Endothelial cell of umbilical vein (primary cell): Measurements from ENCODE around the gene LIMCH1. TPM values are rescaled to one million over a fixed set of nuclear protein-coding genes. Genes with fewer than 3 reads are reported as not detected.

Source experiments
- BruUV-seq: library from RNA; stranded (reverse); fragments of 400-500 nt; replicated peaks from 2 replicates; lab custom pipeline; 2021; lab: Mats Ljungman, UMichigan
- CTCF ChIA-PET: fragments of 300-600, 350-600 bp; sonication (Branson Sonifier 250); formaldehyde crosslinking; loops from one replicate; lab custom pipeline; 2021; ENCODE audit warnings: antibody characterized with exemption, inconsistent platforms; lab: Charles Lee
- POLR2A ChIA-PET: fragments of 300-600, 350-600 bp; sonication (Branson Sonifier 250); formaldehyde crosslinking; loops from one replicate; lab custom pipeline; 2021; ENCODE audit warnings: antibody characterized with exemption, inconsistent platforms; lab: Charles Lee
- DNase-seq: peaks from one replicate; pipeline ENCODE4 v3.0.0-alpha.2; 2011; ENCODE audit warnings: low read depth, low spot score
- FAIRE-seq: peaks from 2 replicates; lab custom pipeline; 2011; peaks lifted over from hg19 to GRCh38; lab: Jason Lieb, UNC
- H2AFZ ChIP-seq: 2 replicates; pipeline ENCODE4 v1.6.0; 2012; ENCODE audit warnings: low read depth, low read length, control low read depth, inconsistent platforms
- H3K27ac ChIP-seq: 2 replicates; pipeline ENCODE4 v1.5.1; 2011; ENCODE audit warnings: low read depth, mild to moderate bottlenecking, control low read depth, low read length, moderate library complexity; ENCODE audit not compliant: insufficient read depth
- H3K27me3 ChIP-seq, 2 experiments: 2 replicates each; pipeline versions ENCODE4 v1.6.0 to v1.6.1; 2011; ENCODE audit warnings: low read length in 2 of 2, mixed read lengths in 1 of 2; ENCODE audit not compliant: control insufficient read depth in 2 of 2, insufficient read depth in 2 of 2
- H3K36me3 ChIP-seq, 2 experiments: 2 replicates in 1 of 2; 3 replicates in 1 of 2; pipeline ENCODE4 v1.5.1; 2011; ENCODE audit warnings: low read length in 2 of 2, mild to moderate bottlenecking in 1 of 2, moderate library complexity in 1 of 2; ENCODE audit not compliant: control insufficient read depth in 2 of 2, insufficient read depth in 2 of 2; ENCODE audit errors: extremely low read depth in 1 of 2
- H3K4me1 ChIP-seq: 3 replicates; pipeline ENCODE4 v1.5.1; 2011; ENCODE audit warnings: mild to moderate bottlenecking, low read length; ENCODE audit not compliant: control insufficient read depth, insufficient read depth; ENCODE audit errors: extremely low read depth
- H3K4me2 ChIP-seq: 2 replicates; pipeline ENCODE4 v1.6.1; 2011; ENCODE audit warnings: low read length, control low read depth, mixed read lengths; ENCODE audit not compliant: insufficient read depth
- H3K4me3 ChIP-seq, 3 experiments: fragments of 200-600 bp in 1 of 3; sonication (generic), shearing (Covaris generic) in 1 of 3; replicated peaks in 1 of 3; 2 replicates each; pipeline ENCODE4 v1.5.1; 2011 to 2016; ENCODE audit warnings: control low read depth in 3 of 3, low read length in 3 of 3, mild to moderate bottlenecking in 2 of 3, inconsistent platforms in 1 of 3, low read depth in 1 of 3, moderate library complexity in 1 of 3; ENCODE audit not compliant: insufficient read depth in 1 of 3
- H3K79me2 ChIP-seq: 2 replicates; pipeline ENCODE4 v1.6.0; 2012; ENCODE audit warnings: low read length, inconsistent platforms; ENCODE audit not compliant: control insufficient read depth, insufficient read depth
- H3K9ac ChIP-seq: replicated peaks from 2 replicates; pipeline ENCODE3; 2011; ENCODE audit warnings: low read length, control low read depth; ENCODE audit not compliant: insufficient read depth; ENCODE audit errors: extremely low read depth
- H3K9me1 ChIP-seq: replicated peaks from 3 replicates; pipeline ENCODE4 v1.6.0; 2011; ENCODE audit warnings: mild to moderate bottlenecking, low read length; ENCODE audit not compliant: control insufficient read depth, insufficient read depth; ENCODE audit errors: extremely low read depth
- H3K9me3 ChIP-seq: replicated peaks from 2 replicates; pipeline ENCODE4 v1.5.1; 2012; ENCODE audit warnings: low read length, inconsistent platforms; ENCODE audit not compliant: control insufficient read depth, insufficient read depth
- H4K20me1 ChIP-seq: replicated peaks from 2 replicates; pipeline ENCODE3; 2011; ENCODE audit warnings: mild to moderate bottlenecking, low read length; ENCODE audit not compliant: control insufficient read depth, insufficient read depth; ENCODE audit errors: extremely low read depth
- CTCF ChIP-seq, 2 donors: IDR thresholded peaks; 1 replicate in 1 of 2; 2 replicates in 1 of 2; pipeline ENCODE4 v1.5.1; 2011; ENCODE audit warnings: low read length in 2 of 2, mild to moderate bottlenecking in 2 of 2, moderate library complexity in 2 of 2, control low read depth in 1 of 2, inconsistent platforms in 1 of 2, low read depth in 1 of 2; ENCODE audit not compliant: insufficient read depth in 1 of 2; ENCODE audit errors: extremely low read depth in 1 of 2
- EZH2 ChIP-seq: IDR thresholded peaks from 2 replicates; pipeline ENCODE4 v1.6.1; 2012; ENCODE audit warnings: borderline replicate concordance, low read depth, mild to moderate bottlenecking, moderate library complexity, low read length, inconsistent platforms; ENCODE audit not compliant: severe bottlenecking
- FOS ChIP-seq: IDR thresholded peaks from 2 replicates; pipeline ENCODE4 v1.6.1; 2011; ENCODE audit warnings: mild to moderate bottlenecking, low read length, moderate library complexity, borderline replicate concordance; ENCODE audit not compliant: insufficient read depth
- GATA2 ChIP-seq: IDR thresholded peaks from 2 replicates; pipeline ENCODE4 v1.7.0; 2011; ENCODE audit warnings: low read depth, mild to moderate bottlenecking, moderate library complexity, mixed read lengths, low read length; ENCODE audit not compliant: insufficient read length, insufficient read depth
- JUN ChIP-seq: IDR thresholded peaks from 2 replicates; pipeline ENCODE4 v1.6.1; 2011; ENCODE audit warnings: borderline replicate concordance, low read depth; ENCODE audit not compliant: insufficient read length, insufficient read depth
- MAX ChIP-seq: IDR thresholded peaks from 2 replicates; pipeline ENCODE4 v1.6.1; 2011; ENCODE audit not compliant: insufficient read depth, insufficient read length
- MYC ChIP-seq: IDR thresholded peaks from one replicate; pipeline ENCODE4 v1.6.1; 2011; ENCODE audit warnings: mild to moderate bottlenecking, low read depth, low read length
- POLR2A ChIP-seq: IDR thresholded peaks from 2 replicates; pipeline ENCODE4 v1.6.1; 2012; ENCODE audit warnings: low read depth, mild to moderate bottlenecking, control low read depth, low read length
- POLR2AphosphoS5 ChIP-seq: IDR thresholded peaks from 2 replicates; pipeline ENCODE4 v1.6.1; 2012; ENCODE audit warnings: low read depth, mild to moderate bottlenecking, control low read depth, low read length, moderate library complexity; ENCODE audit not compliant: insufficient read depth
- dilution Hi-C: fragments of 300-500 bp; cut with MboI; formaldehyde crosslinking; loops from one replicate; pipeline ENCODE4 v1.15.0; 2019; ENCODE audit warnings: low sequenced_read_pairs; ENCODE audit not compliant: extremely low pct_ligation_motif_present
- intact Hi-C: fragments of 100-400 bp; cut with micrococcal nuclease; formaldehyde crosslinking; loops from one replicate; pipeline ENCODE4 v1.10.0; 2022
- polyA plus RNA-seq, 4 experiments: library from polyadenylated mRNA; depleted of rRNA in 3 of 4; stranded (reverse) in 3 of 4; unstranded in 1 of 4; fragments of >200 nt; gene quantifications; 2 replicates each; pipeline versions ENCODE4 v1.2.1 to v1.2.3, GENCODE V29; 2011 to 2012; ENCODE audit warnings: missing spikeins in 1 of 4
- total RNA-seq: library from RNA; stranded (reverse); gene quantifications from 2 replicates; pipeline ENCODE4 v1.2.3, GENCODE V29; 2021

Gene LIMCH1
- total and polyA plus RNA-seq, 2 donors (not counting 3 experiments of a cell fraction or from before 2014, with no cell fraction given) = 14.3 to 32.8 TPM

GRCh38 chr4:41580007-41580406, 42.0 kb downstream of the LIMCH1 start:
- FAIRE-seq (no peak), DNase-seq (no peak)
- Histone ChIP-seq H3K9ac (no peak overlapping the region), H4K20me1 (no peaks in the 10 kb centered on the region), H3K79me2 (no peaks in the 10 kb centered on the region), H2AFZ (no peak overlapping the region), H3K9me3 (no peaks in the 10 kb centered on the region), H3K27me3 (peaks cover 11 to 19% of the 10 kb centered on the region in 2 experiments), H3K27ac (no peak overlapping the region), H3K4me3 (no peak overlapping the region), H3K36me3 (no peaks in the 10 kb centered on the region), H3K9me1 (no peaks in the 10 kb centered on the region), H3K4me2 (no peak overlapping the region), H3K4me1 (no peaks in the 10 kb centered on the region)
- no TSS peak for BruUV-seq
- intact Hi-C loops (no loop called here), dilution Hi-C loops (no loop called here)
- ChIA-PET POLR2A (no interaction called here), CTCF (no interaction called here)
- TF ChIP-seq POLR2A (no peak), MYC (no peak), GATA2 (no peak), POLR2AphosphoS5 (no peak), CTCF (IDR thresholded peaks at IDR 0.05; ENCODE audit: extremely low read depth in 1 of 2, insufficient read depth in 1 of 2, low read depth in 1 of 2, low read length in 2 of 2) (no peak), MAX (no peak), EZH2 (no peak), FOS (no peak), JUN (no peak)
